Fibroblast of lung (primary cell): ENCODE data around the gene PHKG2.

Source experiments
- EZH2 ChIP-seq: IDR thresholded peaks from 2 replicates; pipeline ENCODE4 v1.5.1; 2012; ENCODE audit warnings: low read length, control low read depth, mild to moderate bottlenecking; ENCODE audit errors: missing control alignments
- TF ChIP-seq, protein P1 (sequence below), 2 donors: IDR thresholded peaks in 1 of 2; conservative IDR thresholded peaks in 1 of 2; 1 replicate in 1 of 2; 2 replicates in 1 of 2; pipeline ENCODE4 v1.5.1; 2011 to 2012; ENCODE audit warnings: low read length in 2 of 2, control low read depth in 1 of 2, inconsistent platforms in 1 of 2, low read depth in 1 of 2, mild to moderate bottlenecking in 1 of 2

DNA sequence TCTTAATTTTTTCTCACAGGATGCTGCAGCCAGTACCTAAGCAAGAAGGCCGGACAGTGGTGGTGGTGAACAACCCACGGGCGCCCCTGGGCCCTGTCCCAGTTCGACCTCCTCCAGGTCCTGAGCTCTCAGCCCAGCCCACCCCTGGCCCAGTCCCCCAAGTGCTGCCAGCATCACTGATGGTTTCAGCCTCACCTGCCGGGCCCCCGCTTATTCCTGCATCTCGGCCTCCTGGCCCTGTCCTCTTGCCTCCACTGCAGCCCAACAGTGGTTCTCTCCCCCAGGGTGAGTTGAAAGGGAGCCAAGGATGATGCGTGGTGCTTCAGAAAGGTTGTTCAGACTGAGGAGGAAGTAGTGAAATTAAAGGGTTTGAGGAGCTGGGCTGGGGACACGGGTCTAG lies 27.5 kb upstream of the PHKG2 start:
- TF ChIP-seq, protein P1, sequence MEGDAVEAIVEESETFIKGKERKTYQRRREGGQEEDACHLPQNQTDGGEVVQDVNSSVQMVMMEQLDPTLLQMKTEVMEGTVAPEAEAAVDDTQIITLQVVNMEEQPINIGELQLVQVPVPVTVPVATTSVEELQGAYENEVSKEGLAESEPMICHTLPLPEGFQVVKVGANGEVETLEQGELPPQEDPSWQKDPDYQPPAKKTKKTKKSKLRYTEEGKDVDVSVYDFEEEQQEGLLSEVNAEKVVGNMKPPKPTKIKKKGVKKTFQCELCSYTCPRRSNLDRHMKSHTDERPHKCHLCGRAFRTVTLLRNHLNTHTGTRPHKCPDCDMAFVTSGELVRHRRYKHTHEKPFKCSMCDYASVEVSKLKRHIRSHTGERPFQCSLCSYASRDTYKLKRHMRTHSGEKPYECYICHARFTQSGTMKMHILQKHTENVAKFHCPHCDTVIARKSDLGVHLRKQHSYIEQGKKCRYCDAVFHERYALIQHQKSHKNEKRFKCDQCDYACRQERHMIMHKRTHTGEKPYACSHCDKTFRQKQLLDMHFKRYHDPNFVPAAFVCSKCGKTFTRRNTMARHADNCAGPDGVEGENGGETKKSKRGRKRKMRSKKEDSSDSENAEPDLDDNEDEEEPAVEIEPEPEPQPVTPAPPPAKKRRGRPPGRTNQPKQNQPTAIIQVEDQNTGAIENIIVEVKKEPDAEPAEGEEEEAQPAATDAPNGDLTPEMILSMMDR (conservative IDR thresholded peaks at IDR 0.05 in 1 of 2, IDR thresholded peaks at IDR 0.05 in 1 of 2; ENCODE audit: low read depth in 1 of 2, low read length in 2 of 2) = no peak
- no peak for TF ChIP-seq EZH2
